ENCODE results near the gene AMHR2.
"Not testable (repeated sequence)": the region's sequence is repeated elsewhere in the genome, so short reads cannot be mapped to it uniquely, and the experiment has no call there.

Gene AMHR2

GRCh38 chr12:53423597-53423996 is at the start of gene AMHR2:
Gene AMHR2, plus strand, starts transcription at chr12:53423855. Its CDS starts 80 bp downstream, at chr12:53423935.
- H3K4me3 ChIP-seq, result no peak within 1 kb of the TSS
- H3K27ac ChIP-seq, result no peak within 1 kb of the TSS

GRCh38 chr12:53374277-53374676 is 49.4 kb upstream of the AMHR2 start:
- H3K27ac ChIP-seq, result peak overlapping the region in 15 of 21 experiments; percentile 0 to 96 (median 69)
- H3K4me3 ChIP-seq, result not testable (repeated sequence)

- Histone ChIP-seq H3K27ac (peak overlapping the region in 1 of 21 experiments; percentile 4), H3K4me3 (no peak overlapping the region)
These were observed 46.9 kb upstream of the AMHR2 start for GRCh38 chr12:53376747-53377146.

DNA sequence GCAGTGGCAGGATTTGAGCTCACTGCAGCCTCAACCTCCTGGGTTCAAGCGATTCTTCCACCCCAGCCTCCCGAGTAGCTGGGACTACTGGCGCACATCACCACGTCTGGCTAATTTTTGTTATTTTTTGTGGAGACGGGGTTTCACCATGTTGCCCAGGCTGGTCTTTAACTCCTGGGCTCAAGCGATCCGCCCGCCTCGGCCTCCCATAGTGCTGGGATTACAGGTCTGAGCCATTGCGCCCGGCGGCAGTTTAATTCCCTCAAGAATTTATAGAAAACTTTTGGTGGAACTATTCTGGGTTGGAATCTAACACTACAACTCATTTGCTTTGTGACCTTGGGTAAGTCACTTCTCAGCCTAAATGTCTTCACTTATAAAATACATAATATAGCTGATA is 45.4 kb upstream of the AMHR2 start:
- H3K27ac ChIP-seq, result peak overlapping the region in 19 of 21 experiments; percentile 21 to 99 (median 95)
- no peak overlapping the region for H3K4me3 ChIP-seq

GRCh38 chr12:53378724-53379388 is 44.8 kb upstream of the AMHR2 start:
- peak overlapping the region; percentile 70 to 99 (median 93) for H3K27ac ChIP-seq
- peak overlapping the region; percentile 25 to 52 (median 34) for H3K4me3 ChIP-seq

- H3K4me3 ChIP-seq, result peak overlapping the region; percentile 25 to 72 (median 54)
These were observed 44.1 kb upstream of the AMHR2 start for GRCh38 chr12:53379389-53380103.

DNA sequence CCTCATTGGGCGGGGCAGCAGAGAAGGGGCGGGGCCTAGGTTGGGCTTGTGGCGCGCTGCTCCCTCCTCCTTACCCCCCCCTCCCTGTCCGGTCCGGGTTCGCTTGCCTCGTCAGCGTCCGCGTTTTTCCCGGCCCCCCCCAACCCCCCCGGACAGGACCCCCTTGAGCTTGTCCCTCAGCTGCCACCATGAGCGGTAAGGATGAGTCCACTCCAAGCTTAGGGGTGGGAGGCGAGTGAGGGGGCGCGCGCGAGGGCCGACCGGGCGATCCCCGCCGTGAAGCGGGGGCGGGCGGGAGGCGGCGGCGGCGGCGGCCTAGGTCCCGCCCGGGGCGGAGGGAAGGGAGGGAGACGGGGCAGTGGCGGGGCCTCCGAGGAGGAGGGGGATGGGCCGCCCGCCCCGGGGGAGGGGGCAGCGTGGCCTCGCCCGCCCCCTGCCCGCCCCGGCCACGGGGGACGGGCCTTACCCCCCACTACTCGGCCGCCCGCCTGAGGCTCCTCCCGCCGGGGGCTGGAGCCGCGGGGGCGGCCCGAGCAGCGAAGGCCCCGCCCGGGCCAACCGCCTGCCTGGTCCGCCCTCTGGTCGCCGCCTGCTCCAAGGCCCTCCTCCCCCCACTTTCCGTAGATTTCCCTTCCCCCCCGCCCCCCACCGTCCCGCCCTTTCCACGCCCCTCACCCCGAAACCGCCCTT is 43.4 kb upstream of the AMHR2 start, which contains the start of gene SP1:
Gene SP1 (plus strand): TSS at position 73 of the 690 bp plus-strand sequence. CDS start 116 bp downstream, at position 189.
- H3K4me3 ChIP-seq, result peak within 1 kb of the TSS; percentile 44 to 72 (median 54)
- peak within 1 kb of the TSS; percentile 94 to 100 (median 98) for H3K27ac ChIP-seq

More at GRCh38 chr12:53379389-53380103, 44.1 kb upstream of the AMHR2 start:
- H3K27ac ChIP-seq, result peak overlapping the region; percentile 70 to 100 (median 98)

- Histone ChIP-seq H3K4me3 (peak overlapping the region; percentile 44 to 72 (median 54)), H3K27ac (peak overlapping the region in 20 of 21 experiments; percentile 73 to 100 (median 98))
These were observed 42.6 kb upstream of the AMHR2 start for GRCh38 chr12:53380794-53381730.

GRCh38 chr12:53381731-53382630 is 41.7 kb upstream of the AMHR2 start:
- peak overlapping the region in 20 of 21 experiments; percentile 55 to 100 (median 98) for H3K27ac ChIP-seq
- H3K4me3 ChIP-seq, result peak overlapping the region in 3 of 7 experiments; percentile 48 to 72 (median 59)

- peak overlapping the region in 4 of 7 experiments; percentile 4 to 30 (median 18) for H3K4me3 ChIP-seq
- peak overlapping the region in 5 of 21 experiments; percentile 29 to 100 (median 51) for H3K27ac ChIP-seq
These were observed 40.4 kb upstream of the AMHR2 start for GRCh38 chr12:53383258-53383657.

- peak overlapping the region in 4 of 21 experiments; percentile 3 to 62 (median 32) for H3K27ac ChIP-seq
These were observed 37.3 kb upstream of the AMHR2 start for GRCh38 chr12:53386381-53386780.

GRCh38 chr12:53388932-53389331 is 34.7 kb upstream of the AMHR2 start:
- no peak overlapping the region for H3K4me3 ChIP-seq
- peak overlapping the region in 5 of 21 experiments; percentile 3 to 68 (median 9) for H3K27ac ChIP-seq

More at GRCh38 chr12:53386381-53386780, 37.3 kb upstream of the AMHR2 start:
- not testable (repeated sequence) for H3K4me3 ChIP-seq

DNA sequence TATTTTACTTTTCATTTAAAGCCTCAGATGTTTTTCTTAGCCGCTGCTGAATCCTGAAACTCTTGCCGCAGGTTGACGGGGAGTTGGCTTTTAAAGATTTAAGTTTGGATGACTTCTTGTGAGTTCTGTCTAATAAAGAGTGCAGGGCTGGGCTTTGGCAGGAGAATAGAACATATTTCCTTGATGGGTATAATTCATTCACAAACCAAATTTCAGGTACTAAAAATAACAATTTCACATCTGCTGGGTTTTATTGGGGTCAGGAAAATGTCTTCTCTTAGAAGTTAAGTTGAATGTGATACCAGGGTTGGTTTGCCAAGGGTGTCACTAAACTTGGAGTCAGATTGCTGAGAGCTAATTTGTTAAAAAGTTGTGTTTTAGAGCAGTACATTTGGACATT is 34.0 kb upstream of the AMHR2 start:
- Histone ChIP-seq H3K4me3 (no peak overlapping the region), H3K27ac (peak overlapping the region in 5 of 21 experiments; percentile 10 to 57 (median 28))

DNA sequence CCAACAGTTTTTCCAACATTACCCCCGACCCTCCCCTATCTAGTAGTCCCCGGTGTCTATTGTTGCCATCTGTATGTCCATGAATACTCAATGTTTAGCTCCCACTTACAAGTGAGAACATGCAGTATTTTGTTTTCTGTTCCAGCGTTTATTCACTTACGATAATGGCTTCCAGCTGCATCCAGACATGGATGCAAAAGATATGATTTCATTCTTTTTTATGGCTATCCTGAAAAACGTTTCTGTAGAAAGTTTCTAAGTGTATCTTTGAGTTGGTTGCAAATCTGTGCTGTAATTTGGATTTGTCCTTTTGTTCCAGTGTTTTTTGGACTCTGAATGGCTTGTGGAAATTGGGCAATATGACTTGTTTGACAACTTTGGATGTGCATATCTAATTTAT is 31.9 kb upstream of the AMHR2 start:
- peak overlapping the region in 12 of 21 experiments; percentile 10 to 67 (median 56) for H3K27ac ChIP-seq
- no peak overlapping the region for H3K4me3 ChIP-seq

DNA sequence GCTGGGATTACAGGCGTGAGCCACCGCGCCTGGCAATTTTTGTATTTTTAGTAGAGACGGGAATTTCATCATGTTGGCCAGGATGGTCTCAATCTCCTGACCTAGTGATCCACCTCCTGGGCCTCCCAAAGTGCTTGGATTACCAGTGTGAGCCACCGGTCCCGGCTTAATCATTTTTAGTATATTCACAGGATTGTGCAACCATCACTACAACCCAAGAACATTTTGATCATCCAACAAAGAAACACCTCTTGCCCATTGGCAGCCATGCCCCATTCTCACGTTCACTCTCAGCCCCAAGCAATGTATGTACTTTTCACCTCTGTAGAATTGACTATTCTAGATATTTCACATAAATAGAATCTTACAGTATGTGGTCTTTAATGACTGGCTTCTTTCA is 23.8 kb upstream of the AMHR2 start:
- Histone ChIP-seq H3K27ac (no peak overlapping the region), H3K4me3 (no peak overlapping the region)

DNA sequence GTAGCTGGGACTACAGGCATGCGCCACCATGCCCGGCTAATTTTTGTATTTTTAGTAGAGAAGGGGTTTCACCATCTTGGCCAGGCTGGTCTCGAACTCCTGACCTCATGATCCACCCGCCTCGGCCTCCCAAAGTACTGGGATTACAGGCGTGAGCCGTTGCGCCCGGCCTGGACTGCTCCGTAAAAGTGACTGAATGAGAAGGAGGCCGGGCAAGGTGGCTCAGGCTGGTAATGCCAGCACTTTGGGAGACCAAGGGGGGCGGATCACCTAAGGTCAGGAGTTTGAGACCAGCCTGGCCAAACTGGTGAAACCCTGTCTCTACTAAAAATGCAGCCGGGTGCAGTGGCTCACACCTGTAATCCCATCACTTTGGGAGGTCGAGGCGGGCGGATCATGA is 21.3 kb upstream of the AMHR2 start:
- not testable (repeated sequence) for H3K4me3 ChIP-seq

DNA sequence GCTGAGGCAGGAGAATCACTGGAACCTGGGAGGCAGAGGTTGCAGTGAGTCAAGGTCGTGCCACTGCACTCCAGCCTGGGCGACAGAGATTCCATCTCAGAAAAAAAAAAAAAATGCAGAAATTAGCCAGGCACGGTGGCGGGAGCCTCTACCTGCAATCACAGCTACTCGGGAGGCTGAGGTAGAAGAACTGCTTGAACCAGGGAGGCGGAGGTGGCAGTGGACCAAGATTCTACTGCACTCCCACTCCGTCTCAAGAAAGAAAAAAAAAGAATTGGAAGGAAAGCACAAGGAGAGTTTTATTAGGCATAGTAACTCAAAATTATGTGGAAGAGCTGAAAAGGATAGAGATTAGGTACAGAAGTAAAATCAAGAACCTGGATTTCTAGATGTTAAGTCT is 20.8 kb upstream of the AMHR2 start:
- H3K27ac ChIP-seq, result no peak overlapping the region
- H3K4me3 ChIP-seq, result no peak overlapping the region

More for the DNA sequence above, 21.3 kb upstream of the AMHR2 start:
- not testable (repeated sequence) for H3K27ac ChIP-seq

DNA sequence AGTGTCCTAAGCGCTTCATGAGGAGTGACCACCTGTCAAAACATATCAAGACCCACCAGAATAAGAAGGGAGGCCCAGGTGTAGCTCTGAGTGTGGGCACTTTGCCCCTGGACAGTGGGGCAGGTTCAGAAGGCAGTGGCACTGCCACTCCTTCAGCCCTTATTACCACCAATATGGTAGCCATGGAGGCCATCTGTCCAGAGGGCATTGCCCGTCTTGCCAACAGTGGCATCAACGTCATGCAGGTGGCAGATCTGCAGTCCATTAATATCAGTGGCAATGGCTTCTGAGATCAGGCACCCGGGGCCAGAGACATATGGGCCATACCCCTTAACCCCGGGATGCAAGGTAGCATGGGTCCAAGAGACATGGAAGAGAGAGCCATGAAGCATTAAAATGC is 12.7 kb upstream of the AMHR2 start:
- Histone ChIP-seq H3K27ac (no peak overlapping the region), H3K4me3 (no peak overlapping the region)
